Measurements from ENCODE around the gene STMN3.
"Not testable (repeated sequence)": the region's sequence is repeated elsewhere in the genome, so short reads cannot be mapped to it uniquely, and the experiment has no call there.

The STMN3 gene

GRCh38 chr20:63610581-63611435 is 42.4 kb downstream of the STMN3 start:
- H2AFZ ChIP-seq (ENCODE audit: low read length): no peak overlapping the region
- H4K20me1 ChIP-seq (ENCODE audit: insufficient read depth, low read length): no peaks in the 10 kb centered on the region
- H3K9me3 ChIP-seq (ENCODE audit: low read length): no peaks in the 10 kb centered on the region
- no peak overlapping the region for H3K27ac ChIP-seq (ENCODE audit: low read depth, low read length, poor library complexity, severe bottlenecking)
- H3K79me2 ChIP-seq (ENCODE audit: insufficient read depth, low read length): no peaks in the 10 kb centered on the region
- no peaks in the 10 kb centered on the region for H3K27me3 ChIP-seq (ENCODE audit: insufficient read depth, low read length)
- peaks cover 32% of the 10 kb centered on the region for H3K36me3 ChIP-seq (ENCODE audit: insufficient read depth, low read length)
- no peaks in the 10 kb centered on the region for H3F3A ChIP-seq (ENCODE audit: insufficient read depth, low read length)
- H3K4me1 ChIP-seq (ENCODE audit: insufficient read depth, low read length, severe bottlenecking): no peaks in the 10 kb centered on the region
- no peak overlapping the region for H3K4me2 ChIP-seq (ENCODE audit: low read length)
- no peak overlapping the region for H3K4me3 ChIP-seq (ENCODE audit: low read depth, low read length, poor library complexity, severe bottlenecking)
- no peak overlapping the region for H3K9ac ChIP-seq (ENCODE audit: low read length)
- no peaks in the 10 kb centered on the region for H3K9me2 ChIP-seq (ENCODE audit: low read depth, low read length)
- TF ChIP-seq, protein P1, sequence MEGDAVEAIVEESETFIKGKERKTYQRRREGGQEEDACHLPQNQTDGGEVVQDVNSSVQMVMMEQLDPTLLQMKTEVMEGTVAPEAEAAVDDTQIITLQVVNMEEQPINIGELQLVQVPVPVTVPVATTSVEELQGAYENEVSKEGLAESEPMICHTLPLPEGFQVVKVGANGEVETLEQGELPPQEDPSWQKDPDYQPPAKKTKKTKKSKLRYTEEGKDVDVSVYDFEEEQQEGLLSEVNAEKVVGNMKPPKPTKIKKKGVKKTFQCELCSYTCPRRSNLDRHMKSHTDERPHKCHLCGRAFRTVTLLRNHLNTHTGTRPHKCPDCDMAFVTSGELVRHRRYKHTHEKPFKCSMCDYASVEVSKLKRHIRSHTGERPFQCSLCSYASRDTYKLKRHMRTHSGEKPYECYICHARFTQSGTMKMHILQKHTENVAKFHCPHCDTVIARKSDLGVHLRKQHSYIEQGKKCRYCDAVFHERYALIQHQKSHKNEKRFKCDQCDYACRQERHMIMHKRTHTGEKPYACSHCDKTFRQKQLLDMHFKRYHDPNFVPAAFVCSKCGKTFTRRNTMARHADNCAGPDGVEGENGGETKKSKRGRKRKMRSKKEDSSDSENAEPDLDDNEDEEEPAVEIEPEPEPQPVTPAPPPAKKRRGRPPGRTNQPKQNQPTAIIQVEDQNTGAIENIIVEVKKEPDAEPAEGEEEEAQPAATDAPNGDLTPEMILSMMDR (IDR thresholded peaks at IDR 0.05; ENCODE audit: low read length): no peak
- no peak for TF ChIP-seq EZH2 (IDR thresholded peaks at IDR 0.05; ENCODE audit: borderline replicate concordance, low read length)

DNA sequence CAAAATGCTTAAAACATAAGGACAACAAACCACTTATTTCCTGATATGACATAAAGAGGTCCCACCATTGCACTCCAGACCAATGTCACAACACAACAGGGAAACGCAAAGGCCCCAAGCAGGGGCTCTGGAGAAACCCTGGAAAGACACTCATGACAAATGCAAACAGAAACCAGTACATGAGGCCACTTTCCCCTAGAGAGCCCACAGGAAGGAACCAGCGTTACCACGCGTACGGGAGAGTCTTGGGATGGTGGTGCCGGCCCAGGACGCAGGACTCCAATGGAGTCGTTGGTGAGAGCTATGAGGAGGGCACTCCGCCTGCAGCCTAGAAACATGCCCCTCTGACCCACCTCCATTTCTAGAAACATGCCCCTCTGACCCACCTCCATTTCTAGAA is 46.5 kb downstream of the STMN3 start:
- no peaks in the 10 kb centered on the region for H3K4me1 ChIP-seq (ENCODE audit: insufficient read depth, low read length, severe bottlenecking)
- H3K9ac ChIP-seq (ENCODE audit: low read length): no peak overlapping the region
- TF ChIP-seq, protein P1 (IDR thresholded peaks at IDR 0.05; ENCODE audit: low read length): no peak
- no peak for TF ChIP-seq EZH2 (IDR thresholded peaks at IDR 0.05; ENCODE audit: borderline replicate concordance, low read length)
- no peaks in the 10 kb centered on the region for H3K79me2 ChIP-seq (ENCODE audit: insufficient read depth, low read length)
- H4K20me1 ChIP-seq (ENCODE audit: insufficient read depth, low read length): no peaks in the 10 kb centered on the region
- H3K27me3 ChIP-seq (ENCODE audit: insufficient read depth, low read length): no peaks in the 10 kb centered on the region
- no peak overlapping the region for H3K27ac ChIP-seq (ENCODE audit: low read depth, low read length, poor library complexity, severe bottlenecking)
- peaks cover 26% of the 10 kb centered on the region for H3K36me3 ChIP-seq (ENCODE audit: insufficient read depth, low read length)
- no peak overlapping the region for H3K4me2 ChIP-seq (ENCODE audit: low read length)
- no peaks in the 10 kb centered on the region for H3K9me3 ChIP-seq (ENCODE audit: low read length)
- H3F3A ChIP-seq (ENCODE audit: insufficient read depth, low read length): no peaks in the 10 kb centered on the region
- H2AFZ ChIP-seq (ENCODE audit: low read length): no peak overlapping the region
- H3K4me3 ChIP-seq (ENCODE audit: low read depth, low read length, poor library complexity, severe bottlenecking): no peak overlapping the region
- no peaks in the 10 kb centered on the region for H3K9me2 ChIP-seq (ENCODE audit: low read depth, low read length)

- H3K4me1 ChIP-seq (ENCODE audit: insufficient read depth, low read length, severe bottlenecking): no peaks in the 10 kb centered on the region
- H3K27me3 ChIP-seq (ENCODE audit: insufficient read depth, low read length): no peaks in the 10 kb centered on the region
- H3K27ac ChIP-seq (ENCODE audit: low read depth, low read length, poor library complexity, severe bottlenecking): no peak overlapping the region
- no peaks in the 10 kb centered on the region for H3K9me3 ChIP-seq (ENCODE audit: low read length)
- TF ChIP-seq, protein P1 (IDR thresholded peaks at IDR 0.05; ENCODE audit: low read length): no peak
- no peak for TF ChIP-seq EZH2 (IDR thresholded peaks at IDR 0.05; ENCODE audit: borderline replicate concordance, low read length)
- H3K9me2 ChIP-seq (ENCODE audit: low read depth, low read length): no peaks in the 10 kb centered on the region
- no peaks in the 10 kb centered on the region for H3K79me2 ChIP-seq (ENCODE audit: insufficient read depth, low read length)
- no peak overlapping the region for H3K4me3 ChIP-seq (ENCODE audit: low read depth, low read length, poor library complexity, severe bottlenecking)
- no peak overlapping the region for H2AFZ ChIP-seq (ENCODE audit: low read length)
- H3F3A ChIP-seq (ENCODE audit: insufficient read depth, low read length): no peaks in the 10 kb centered on the region
- H3K9ac ChIP-seq (ENCODE audit: low read length): no peak overlapping the region
- peaks cover 48% of the 10 kb centered on the region for H3K36me3 ChIP-seq (ENCODE audit: insufficient read depth, low read length)
- no peak overlapping the region for H3K4me2 ChIP-seq (ENCODE audit: low read length)
- H4K20me1 ChIP-seq (ENCODE audit: insufficient read depth, low read length): no peaks in the 10 kb centered on the region
Observed at GRCh38 chr20:63602321-63602720, 50.9 kb downstream of the STMN3 start.

DNA sequence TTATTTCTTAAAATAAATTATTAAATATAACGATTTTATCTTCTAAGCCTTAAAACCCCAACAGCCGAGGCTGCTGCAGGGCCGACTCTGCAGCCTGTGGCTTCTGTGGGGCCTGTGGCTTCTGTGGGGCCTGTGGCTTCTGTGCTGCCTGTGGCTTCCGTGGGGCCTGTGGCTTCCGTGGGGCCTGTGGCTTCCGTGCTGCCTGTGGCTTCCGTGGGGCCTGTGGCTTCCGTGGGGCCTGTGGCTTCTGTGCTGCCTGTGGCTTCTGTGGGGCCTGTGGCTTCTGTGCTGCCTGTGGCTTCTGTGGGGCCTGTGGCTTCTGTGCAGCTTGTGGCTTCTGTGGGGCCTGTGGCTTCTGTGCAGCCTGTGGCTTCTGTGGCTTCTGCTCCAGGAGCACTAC is 51.5 kb downstream of the STMN3 start:
- H3K36me3 ChIP-seq (ENCODE audit: insufficient read depth, low read length): peaks cover 52% of the 10 kb centered on the region
- H3K79me2 ChIP-seq (ENCODE audit: insufficient read depth, low read length); H4K20me1 ChIP-seq (ENCODE audit: insufficient read depth, low read length); H3K9me3 ChIP-seq (ENCODE audit: low read length); H3K9ac ChIP-seq (ENCODE audit: low read length); H3K4me1 ChIP-seq (ENCODE audit: insufficient read depth, low read length, severe bottlenecking); H2AFZ ChIP-seq (ENCODE audit: low read length); H3K27ac ChIP-seq (ENCODE audit: low read depth, low read length, poor library complexity, severe bottlenecking); H3K27me3 ChIP-seq (ENCODE audit: insufficient read depth, low read length); H3K4me3 ChIP-seq (ENCODE audit: low read depth, low read length, poor library complexity, severe bottlenecking); H3K9me2 ChIP-seq (ENCODE audit: low read depth, low read length); H3K4me2 ChIP-seq (ENCODE audit: low read length); H3F3A ChIP-seq (ENCODE audit: insufficient read depth, low read length): not testable (repeated sequence)
